Lower lobe of right lung (tissue), 2 donors: Measurements from ENCODE around the gene AAGAB. TPM values are rescaled to one million over a fixed set of nuclear protein-coding genes. Genes with fewer than 3 reads are reported as not detected.

ENCODE experiments used
- ATAC-seq, 2 donors: fragments of 200-7000 bp; cut with Tn5 transposase; one replicate each; pipeline ENCODE4 v1.9.1; 2020 to 2022; ENCODE audit warnings: mild to moderate bottlenecking in 2 of 2, moderate library complexity in 2 of 2
- DNase-seq: peaks from one replicate; pipeline ENCODE4 v3.0.0-alpha.2; 2020
- H3K27ac ChIP-seq: fragments of 200-600 bp; one replicate; pipeline ENCODE4 v1.8.0; 2022
- H3K27me3 ChIP-seq: fragments of 200-600 bp; one replicate; pipeline ENCODE4 v1.8.0; 2022; ENCODE audit warnings: low read depth
- H3K36me3 ChIP-seq: fragments of 200-600 bp; one replicate; pipeline ENCODE4 v1.8.0; 2022; ENCODE audit warnings: mild to moderate bottlenecking
- H3K4me1 ChIP-seq: fragments of 200-600 bp; one replicate; pipeline ENCODE4 v1.8.0; 2022
- H3K4me3 ChIP-seq: fragments of 200-600 bp; one replicate; pipeline ENCODE4 v1.8.0; 2022; ENCODE audit warnings: mild to moderate bottlenecking
- H3K9me3 ChIP-seq: fragments of 200-600 bp; one replicate; pipeline ENCODE4 v1.8.0; 2022
- intact Hi-C: fragments of 100-400 bp; cut with DNase I; formaldehyde crosslinking; loops from one replicate; pipeline ENCODE4 v1.11.0; 2022
- total RNA-seq: library from RNA; stranded (reverse); fragmentation: NEBNext Ultra II Directional; extraction: Animal tissue kit (Norgen Biotek cat#: 25700); gene quantifications from one replicate; pipeline ENCODE4 v1.2.1, GENCODE V29; 2021
- TF ChIP-seq, protein P1 (sequence below): fragments of 200-600 bp; IDR thresholded peaks from one replicate; pipeline ENCODE4 v1.8.0; 2022; ENCODE audit warnings: antibody characterized with exemption, mild to moderate bottlenecking
- donor health status: DM: no; HTN: yes; CAD: no; lungs with severe emphysema.

The AAGAB gene
- total RNA-seq, 1 donor from 2014 or later = 24.9 TPM

DNA sequence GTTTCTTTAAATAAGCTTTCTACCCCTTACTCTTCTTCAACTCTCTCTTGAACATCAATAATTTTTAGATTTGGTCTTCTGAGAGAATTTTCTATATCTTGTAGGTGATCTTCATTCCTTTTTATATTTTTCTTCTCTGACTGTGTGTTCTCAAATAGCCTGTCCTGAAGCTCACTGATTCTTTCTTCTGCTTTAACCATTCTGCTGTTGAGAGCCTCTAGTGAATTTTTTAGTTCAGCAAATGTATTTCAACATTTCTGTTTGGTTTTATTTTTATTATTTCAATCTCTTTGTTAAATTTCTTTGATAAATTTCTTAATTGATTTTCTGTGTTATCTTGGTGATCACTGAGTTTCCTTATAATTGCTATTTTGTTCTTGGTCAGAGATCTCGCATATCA, 19.8 kb upstream of the AAGAB start:
- ATAC-seq = no peak
- intact Hi-C loops = no loop called here
- TF ChIP-seq, protein P1, sequence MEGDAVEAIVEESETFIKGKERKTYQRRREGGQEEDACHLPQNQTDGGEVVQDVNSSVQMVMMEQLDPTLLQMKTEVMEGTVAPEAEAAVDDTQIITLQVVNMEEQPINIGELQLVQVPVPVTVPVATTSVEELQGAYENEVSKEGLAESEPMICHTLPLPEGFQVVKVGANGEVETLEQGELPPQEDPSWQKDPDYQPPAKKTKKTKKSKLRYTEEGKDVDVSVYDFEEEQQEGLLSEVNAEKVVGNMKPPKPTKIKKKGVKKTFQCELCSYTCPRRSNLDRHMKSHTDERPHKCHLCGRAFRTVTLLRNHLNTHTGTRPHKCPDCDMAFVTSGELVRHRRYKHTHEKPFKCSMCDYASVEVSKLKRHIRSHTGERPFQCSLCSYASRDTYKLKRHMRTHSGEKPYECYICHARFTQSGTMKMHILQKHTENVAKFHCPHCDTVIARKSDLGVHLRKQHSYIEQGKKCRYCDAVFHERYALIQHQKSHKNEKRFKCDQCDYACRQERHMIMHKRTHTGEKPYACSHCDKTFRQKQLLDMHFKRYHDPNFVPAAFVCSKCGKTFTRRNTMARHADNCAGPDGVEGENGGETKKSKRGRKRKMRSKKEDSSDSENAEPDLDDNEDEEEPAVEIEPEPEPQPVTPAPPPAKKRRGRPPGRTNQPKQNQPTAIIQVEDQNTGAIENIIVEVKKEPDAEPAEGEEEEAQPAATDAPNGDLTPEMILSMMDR = no peak
- H3K36me3 ChIP-seq = no peaks in the 10 kb centered on the region
- H3K4me1 ChIP-seq = no peaks in the 10 kb centered on the region
- peaks cover 5% of the 10 kb centered on the region for H3K9me3 ChIP-seq
- DNase-seq = no peak
- H3K27ac ChIP-seq = no peak overlapping the region
- no peak overlapping the region for H3K4me3 ChIP-seq
- H3K27me3 ChIP-seq = no peaks in the 10 kb centered on the region

DNA sequence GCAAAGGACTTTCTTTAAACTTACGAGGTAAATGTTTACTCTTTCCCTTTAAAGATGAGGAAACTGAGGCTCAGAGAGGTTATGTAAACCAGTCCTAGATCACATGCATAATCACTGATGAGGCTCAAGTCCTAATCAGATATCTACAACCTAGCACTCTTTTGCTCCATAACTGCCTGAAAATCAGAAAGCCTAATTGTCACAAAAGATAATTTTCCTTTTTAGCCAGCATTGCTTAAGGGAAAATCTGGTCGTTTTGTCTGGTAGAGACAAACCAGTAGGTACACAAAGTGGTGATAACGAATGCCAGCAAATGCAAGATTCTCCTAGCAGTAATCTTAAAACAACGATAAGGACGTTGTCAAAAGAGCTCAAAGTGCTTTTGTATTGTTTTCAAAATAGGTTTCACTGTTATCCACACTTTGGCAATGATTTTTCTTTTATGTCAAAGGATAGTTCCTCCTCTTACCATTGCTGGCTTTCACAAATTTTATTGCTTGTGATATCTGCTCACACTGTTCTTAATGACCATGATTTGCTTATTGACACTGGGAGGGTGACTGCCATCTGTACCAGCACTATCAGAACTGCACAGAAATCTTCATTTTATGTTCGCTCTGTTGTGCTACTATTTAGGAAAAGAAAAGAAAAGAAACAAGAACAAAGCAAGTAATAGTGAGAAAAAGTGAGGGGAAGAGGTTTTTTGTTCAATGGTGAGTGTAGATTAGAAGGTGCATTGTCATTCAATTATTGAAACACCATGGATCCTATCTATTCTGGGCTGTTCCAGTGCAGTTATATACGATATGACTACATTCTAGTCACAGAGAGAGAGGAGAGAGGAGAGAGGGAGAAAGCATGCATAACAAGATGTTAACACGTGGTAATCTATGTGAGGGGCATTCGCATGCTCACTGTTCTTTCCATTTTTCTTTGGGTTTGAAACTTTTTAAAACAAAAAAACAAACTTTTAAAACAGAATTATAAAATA, 13.8 kb upstream of the AAGAB start:
- Histone ChIP-seq H3K27ac (no peak overlapping the region), H3K27me3 (no peaks in the 10 kb centered on the region), H3K4me3 (no peak overlapping the region), H3K36me3 (no peaks in the 10 kb centered on the region), H3K4me1 (no peaks in the 10 kb centered on the region), H3K9me3 (no peaks in the 10 kb centered on the region)
- DNase-seq (no peak), ATAC-seq (no peak)
- intact Hi-C loops = no loop called here
- TF ChIP-seq, protein P1 = no peak

DNA sequence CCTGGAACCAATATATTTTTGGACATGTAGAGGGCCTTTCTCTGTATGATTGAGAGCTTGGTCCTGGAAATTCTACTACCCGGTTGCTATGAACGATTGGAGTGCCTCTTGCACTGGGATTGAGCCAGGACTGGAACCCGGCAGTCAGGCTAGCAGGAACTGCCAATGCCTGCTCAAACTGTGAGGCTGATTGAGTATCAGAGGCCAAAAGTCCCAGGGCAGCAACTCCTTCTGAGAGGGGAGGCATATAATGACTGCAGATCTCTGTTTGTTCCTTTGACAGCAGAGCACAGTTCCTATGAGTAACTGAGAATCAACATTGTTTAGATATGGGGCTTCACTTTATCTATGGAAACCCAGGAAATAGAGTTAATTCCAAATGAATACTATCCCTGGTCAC, 13.0 kb upstream of the AAGAB start:
- Histone ChIP-seq H3K36me3 (no peaks in the 10 kb centered on the region), H3K4me1 (no peaks in the 10 kb centered on the region), H3K27ac (no peak overlapping the region), H3K4me3 (no peak overlapping the region), H3K9me3 (no peaks in the 10 kb centered on the region), H3K27me3 (no peaks in the 10 kb centered on the region)
- intact Hi-C loops = no loop called here
- DNase-seq (no peak), ATAC-seq (no peak)
- TF ChIP-seq, protein P1 = no peak

DNA sequence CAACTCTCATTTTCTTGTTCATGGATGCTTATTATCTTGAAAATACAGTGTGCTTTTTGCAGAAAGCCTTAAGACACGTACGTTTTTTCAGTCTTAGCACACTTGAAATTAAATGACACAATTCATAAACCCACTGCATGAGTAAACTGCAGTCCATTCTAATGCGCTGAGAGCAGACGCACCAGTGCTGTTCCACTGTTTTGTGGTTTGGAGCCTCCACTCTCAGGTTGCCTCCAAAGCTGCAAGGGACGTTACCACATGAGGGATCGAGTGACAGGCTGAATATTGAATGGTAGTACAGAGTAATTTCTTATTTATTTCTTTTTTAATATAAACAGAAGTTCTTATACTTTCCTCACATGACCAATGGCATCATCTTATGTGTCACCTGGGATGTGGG, 12.4 kb upstream of the AAGAB start:
- intact Hi-C loops = no loop called here
- H3K4me1 ChIP-seq = no peaks in the 10 kb centered on the region
- DNase-seq (no peak), ATAC-seq (no peak)
- H3K27me3 ChIP-seq = no peaks in the 10 kb centered on the region
- TF ChIP-seq, protein P1 = no peak
- H3K27ac ChIP-seq = no peak overlapping the region
- no peaks in the 10 kb centered on the region for H3K36me3 ChIP-seq
- H3K4me3 ChIP-seq = no peak overlapping the region
- H3K9me3 ChIP-seq = no peaks in the 10 kb centered on the region

DNA sequence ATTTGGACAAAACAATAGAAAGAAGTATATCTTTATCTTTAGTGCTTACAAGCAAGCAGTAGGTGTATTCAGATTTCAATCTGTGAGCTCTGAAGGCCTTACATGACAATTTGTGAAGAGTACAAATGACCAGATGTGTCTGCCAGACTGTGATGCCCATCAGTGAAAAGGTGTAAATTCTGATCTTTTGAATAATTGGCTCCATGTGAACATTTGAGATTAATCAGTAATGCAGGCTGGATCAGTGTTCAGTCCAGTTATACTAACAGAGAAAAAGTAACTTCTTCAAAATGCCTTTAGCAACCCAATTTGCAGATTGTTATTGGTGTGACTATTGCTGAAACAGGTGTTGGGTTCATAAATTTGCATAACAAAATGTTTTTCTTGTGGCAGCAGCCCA, 5.3 kb upstream of the AAGAB start:
- DNase-seq (no peak), ATAC-seq (no peak)
- Histone ChIP-seq H3K27me3 (no peaks in the 10 kb centered on the region), H3K27ac (no peak overlapping the region), H3K36me3 (no peaks in the 10 kb centered on the region), H3K4me1 (no peaks in the 10 kb centered on the region), H3K4me3 (no peak overlapping the region), H3K9me3 (no peaks in the 10 kb centered on the region)
- intact Hi-C loops = no loop called here
- TF ChIP-seq, protein P1 = no peak
